Measurements from ENCODE around the gene NKX2-8.

- no peak for TF ChIP-seq CTCF (IDR thresholded peaks at IDR 0.05; ENCODE audit: insufficient read depth, low read depth, low read length)
- TF ChIP-seq EZH2 (IDR thresholded peaks at IDR 0.05; ENCODE audit: insufficient read depth, low read length) = no peak
Measured at GRCh38 chr14:36582011-36582873, at the start of gene NKX2-8.

All from astrocyte (in vitro differentiated cells and primary cell).